ENCODE measurements around the gene FCRL4. TPM values are rescaled to one million over a fixed set of nuclear protein-coding genes. Genes with fewer than 3 reads are reported as not detected.

The FCRL4 gene
- total and polyA plus RNA-seq, 2 of the 13 experiments (the other 11 are each of a cell fraction or from before 2014, with no cell fraction given), result not detected

DNA sequence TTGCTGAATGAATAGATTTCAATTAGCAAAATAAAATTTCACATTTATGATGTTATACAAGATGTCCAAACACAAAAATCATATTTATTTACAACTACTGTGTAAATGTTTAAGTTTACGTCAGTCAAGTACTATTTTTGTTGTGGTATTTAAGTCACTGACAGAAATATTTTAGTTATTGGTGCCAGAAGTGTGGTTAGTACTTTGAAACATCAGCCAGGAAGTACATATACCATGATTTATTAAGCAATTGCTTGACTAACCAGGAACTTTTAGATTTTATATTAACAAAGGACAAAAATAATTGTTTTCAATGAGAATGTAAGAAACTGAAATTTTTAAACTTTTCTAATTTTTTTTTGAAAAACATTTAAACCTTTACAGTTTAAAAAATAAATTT, 2.4 kb upstream of the FCRL4 start (continued):
- TF ChIP-seq ZNF318 (CRISPR knock-in tag; IDR thresholded peaks at IDR 0.05), result no peak
- TF ChIP-seq ZNF883 (CRISPR knock-in tag; IDR thresholded peaks at IDR 0.05; ENCODE audit: not compliant biosample characterization), result no peak

DNA sequence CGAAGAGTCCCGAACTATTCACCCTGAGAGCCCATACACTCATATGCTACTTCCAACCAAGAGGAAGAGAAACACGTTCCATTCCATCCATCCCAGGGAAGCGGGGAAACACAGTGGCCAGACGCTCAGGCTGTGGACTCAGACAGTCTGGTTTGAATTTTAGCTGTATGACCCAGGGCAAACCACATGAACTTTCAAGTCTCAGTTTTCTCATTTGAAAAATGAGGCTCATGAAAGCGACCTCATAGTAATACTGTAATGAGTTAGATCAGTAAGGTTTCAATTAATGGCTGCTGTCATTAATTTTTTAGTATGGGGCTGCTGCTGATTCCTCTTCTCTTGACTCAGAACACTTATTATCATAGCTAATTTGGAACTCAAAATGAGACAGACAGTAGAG, 1.5 kb downstream of the FCRL4 start:
- BruUV-seq (replicated peaks), result no TSS peak
- DNase-seq (ENCODE audit: low spot score) (no peak), ATAC-seq (no peak), FAIRE-seq (no peak)
- no peak overlapping the region for H3K9ac ChIP-seq (ENCODE audit: insufficient read depth, low read depth, low read length)
- H3K27ac ChIP-seq (ENCODE audit: extremely low read length, insufficient read depth, low read length), result no peak overlapping the region
- 0% methylated on average over 5 of the region's 6 CpGs for whole genome bisulfite sequencing (ENCODE audit: low lambda C conversion rate)
- in situ Hi-C loops (cut with HindIII; ENCODE audit: extremely low pct_ligation_motif_present, low pct_unique_long_range_greater_than_20kb) (no loop called here), intact Hi-C loops (cut with micrococcal nuclease; ENCODE audit: unreplicated experiment) (no loop called here)
- no peaks in the 10 kb centered on the region for H3K36me3 ChIP-seq (replicated peaks in 1 of 2; ENCODE audit: control insufficient read depth in 1 of 2, insufficient read depth in 2 of 2, low read length in 2 of 2)
- H3K4me3 ChIP-seq (replicated peaks in 1 of 3; ENCODE audit: insufficient read depth in 1 of 3, low read depth in 2 of 3, low read length in 3 of 3), result no peak overlapping the region
- no peaks in the 10 kb centered on the region for H3K79me2 ChIP-seq (ENCODE audit: insufficient read depth, low read length)
- no peak overlapping the region for H3K4me2 ChIP-seq (ENCODE audit: low read depth, low read length)
- CTCF ChIA-PET (ENCODE audit: low intra/inter-chr PET ratio, low total read pairs), result no interaction called here
- no peaks in the 10 kb centered on the region for H4K20me1 ChIP-seq (ENCODE audit: insufficient read depth, low read length)
- H3K9me3 ChIP-seq (ENCODE audit: low read length), result no peaks in the 10 kb centered on the region
- no peaks in the 10 kb centered on the region for H3K27me3 ChIP-seq (ENCODE audit: control insufficient read depth in 1 of 2, insufficient read depth in 2 of 2, low read length in 2 of 2)
- POLR2A ChIA-PET, result no interaction called here
- no peak overlapping the region for H2AFZ ChIP-seq (ENCODE audit: low read length)
- H3K4me1 ChIP-seq (ENCODE audit: insufficient read depth, low read length), result no peaks in the 10 kb centered on the region
- TF ChIP-seq RFXAP (CRISPR knock-in tag; IDR thresholded peaks at IDR 0.05; ENCODE audit: borderline replicate concordance) (no peak), GATAD2A (CRISPR knock-in tag; IDR thresholded peaks at IDR 0.05) (no peak), ZNF317 (CRISPR knock-in tag; IDR thresholded peaks at IDR 0.05) (no peak), PAWR (CRISPR knock-in tag; IDR thresholded peaks at IDR 0.05; ENCODE audit: borderline replicate concordance) (no peak), EED (CRISPR knock-in tag; IDR thresholded peaks at IDR 0.05) (no peak), GMEB2 (CRISPR knock-in tag; IDR thresholded peaks at IDR 0.05; ENCODE audit: low read depth) (no peak), SIN3A (IDR thresholded peaks at IDR 0.05; ENCODE audit: borderline replicate concordance, low read depth, low read length) (no peak), ZNF709 (CRISPR knock-in tag; IDR thresholded peaks at IDR 0.05) (no peak), RXRA (CRISPR knock-in tag; IDR thresholded peaks at IDR 0.05) (no peak), ZNF792 (CRISPR knock-in tag; IDR thresholded peaks at IDR 0.05) (no peak)
- TF ChIP-seq, protein P1, sequence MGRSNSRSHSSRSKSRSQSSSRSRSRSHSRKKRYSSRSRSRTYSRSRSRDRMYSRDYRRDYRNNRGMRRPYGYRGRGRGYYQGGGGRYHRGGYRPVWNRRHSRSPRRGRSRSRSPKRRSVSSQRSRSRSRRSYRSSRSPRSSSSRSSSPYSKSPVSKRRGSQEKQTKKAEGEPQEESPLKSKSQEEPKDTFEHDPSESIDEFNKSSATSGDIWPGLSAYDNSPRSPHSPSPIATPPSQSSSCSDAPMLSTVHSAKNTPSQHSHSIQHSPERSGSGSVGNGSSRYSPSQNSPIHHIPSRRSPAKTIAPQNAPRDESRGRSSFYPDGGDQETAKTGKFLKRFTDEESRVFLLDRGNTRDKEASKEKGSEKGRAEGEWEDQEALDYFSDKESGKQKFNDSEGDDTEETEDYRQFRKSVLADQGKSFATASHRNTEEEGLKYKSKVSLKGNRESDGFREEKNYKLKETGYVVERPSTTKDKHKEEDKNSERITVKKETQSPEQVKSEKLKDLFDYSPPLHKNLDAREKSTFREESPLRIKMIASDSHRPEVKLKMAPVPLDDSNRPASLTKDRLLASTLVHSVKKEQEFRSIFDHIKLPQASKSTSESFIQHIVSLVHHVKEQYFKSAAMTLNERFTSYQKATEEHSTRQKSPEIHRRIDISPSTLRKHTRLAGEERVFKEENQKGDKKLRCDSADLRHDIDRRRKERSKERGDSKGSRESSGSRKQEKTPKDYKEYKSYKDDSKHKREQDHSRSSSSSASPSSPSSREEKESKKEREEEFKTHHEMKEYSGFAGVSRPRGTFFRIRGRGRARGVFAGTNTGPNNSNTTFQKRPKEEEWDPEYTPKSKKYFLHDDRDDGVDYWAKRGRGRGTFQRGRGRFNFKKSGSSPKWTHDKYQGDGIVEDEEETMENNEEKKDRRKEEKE (IDR thresholded peaks at IDR 0.05), result no peak
